ENCODE data around the gene MARF1. TPM values are rescaled to one million over a fixed set of nuclear protein-coding genes. Genes with fewer than 3 reads are reported as not detected.

Gene MARF1
- total RNA-seq, 1 experiment from 2014 or later, result 59.4 TPM

DNA sequence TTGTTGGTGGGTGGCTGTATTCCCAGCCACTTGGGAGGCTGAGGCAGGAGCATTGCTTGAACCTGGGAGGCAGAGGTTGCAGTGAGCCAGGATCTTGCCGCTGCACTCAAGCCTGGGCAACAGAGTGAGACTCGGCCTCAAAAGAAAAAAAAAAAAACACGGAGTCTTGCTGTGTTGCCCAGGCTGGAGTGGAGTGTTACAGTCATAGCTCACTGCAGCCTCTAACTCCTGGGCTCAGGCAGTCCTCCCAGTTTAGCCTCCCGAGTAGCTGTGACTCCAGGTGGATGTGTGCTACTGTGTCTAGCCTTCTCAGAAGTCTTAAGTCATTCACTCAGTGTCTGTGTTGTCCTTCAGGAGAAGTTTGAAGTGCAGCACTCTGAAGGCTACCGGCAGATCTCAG, 34.5 kb upstream of the MARF1 start:
- intact Hi-C loops (cut with micrococcal nuclease), result no loop called here
- H3K27me3 ChIP-seq (ENCODE audit: insufficient read depth, low read length), result no peaks in the 10 kb centered on the region
- no peaks in the 10 kb centered on the region for H3K9me3 ChIP-seq (ENCODE audit: control insufficient read depth in 1 of 2, insufficient read depth in 1 of 2, low read depth in 1 of 2, low read length in 2 of 2)
- POLR2A ChIA-PET, result no interaction called here
- H3K79me2 ChIP-seq (ENCODE audit: insufficient read depth, low read length), result peaks cover 33% of the 10 kb centered on the region
- CTCF ChIA-PET, result no interaction called here
- peaks cover 11 to 19% of the 10 kb centered on the region in 2 experiments; a peak in 3 of 4 replicates for H3K36me3 ChIP-seq (ENCODE audit: control insufficient read depth in 1 of 2, insufficient read depth in 2 of 2, low read length in 2 of 2)
- RAD21 ChIA-PET (ENCODE audit: low non-redundant PET in 1 of 2, low total read pairs in 2 of 2, uncharacterized antibody in 2 of 2, unreplicated experiment in 2 of 2), result no interaction called here
- no peak overlapping the region for H3K4me3 ChIP-seq (replicated peaks in 1 of 2; ENCODE audit: low read depth in 1 of 2, low read length in 2 of 2)
- no peak overlapping the region for H2AFZ ChIP-seq (ENCODE audit: low read depth, low read length, poor library complexity, severe bottlenecking)
- peaks cover 0 to 9% of the 10 kb centered on the region in 2 experiments; a peak in 2 of 4 replicates for H3K4me1 ChIP-seq (ENCODE audit: control insufficient read depth in 1 of 2, insufficient read depth in 2 of 2, low read length in 2 of 2)
- H4K20me1 ChIP-seq (ENCODE audit: insufficient read depth), result no peaks in the 10 kb centered on the region
- TF ChIP-seq EGR1 (IDR thresholded peaks at IDR 0.05; ENCODE audit: low read depth) (no peak), RAD21 (IDR thresholded peaks at IDR 0.05; ENCODE audit: low read depth) (no peak), JUND (IDR thresholded peaks at IDR 0.05) (no peak), EZH2phosphoT487 (IDR thresholded peaks at IDR 0.05; ENCODE audit: borderline replicate concordance) (no peak), TCF7L2 (IDR thresholded peaks at IDR 0.05; ENCODE audit: borderline replicate concordance, extremely low read depth, insufficient read depth, insufficient read length) (no peak), SP1 (IDR thresholded peaks at IDR 0.05; ENCODE audit: low read depth) (no peak)
- TF ChIP-seq, protein P1, sequence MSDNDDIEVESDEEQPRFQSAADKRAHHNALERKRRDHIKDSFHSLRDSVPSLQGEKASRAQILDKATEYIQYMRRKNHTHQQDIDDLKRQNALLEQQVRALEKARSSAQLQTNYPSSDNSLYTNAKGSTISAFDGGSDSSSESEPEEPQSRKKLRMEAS (IDR thresholded peaks at IDR 0.05), result no peak
- ATAC-seq (no peak), DNase-seq (ENCODE audit: low read depth, low spot score) (no peak)
- H3K4me2 ChIP-seq (ENCODE audit: low read length), result no peak overlapping the region
- no peaks in the 10 kb centered on the region for H3K9me2 ChIP-seq (ENCODE audit: insufficient read depth)
- no TSS peak for BruUV-seq (replicated peaks)
- no peak overlapping the region for H3K27ac ChIP-seq (ENCODE audit: low read depth, low read length)
- no peak overlapping the region for H3K9ac ChIP-seq (ENCODE audit: low read length)

DNA sequence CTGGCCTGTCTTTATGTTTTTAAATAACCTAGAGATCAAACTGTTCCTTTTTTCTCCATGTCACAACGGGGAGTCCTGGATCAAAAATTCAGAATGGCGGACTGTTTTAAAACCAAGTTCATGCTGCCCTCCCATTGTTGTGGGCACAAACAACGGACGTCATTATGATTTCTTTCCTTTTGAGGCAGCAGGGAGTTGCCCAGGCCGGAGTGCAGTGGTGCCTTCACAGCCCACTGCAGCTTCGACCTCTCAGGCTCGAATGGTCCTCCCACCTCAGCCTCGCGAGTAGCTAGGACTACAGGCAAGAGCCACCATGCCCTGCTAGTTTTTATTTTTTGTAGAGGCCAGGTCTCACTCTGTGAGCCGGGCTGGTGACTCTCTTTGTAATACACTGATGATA, 33.6 kb upstream of the MARF1 start:
- no peak overlapping the region for H3K27ac ChIP-seq (ENCODE audit: low read depth, low read length)
- ChIA-PET RAD21 (ENCODE audit: low non-redundant PET in 1 of 2, low total read pairs in 2 of 2, uncharacterized antibody in 2 of 2, unreplicated experiment in 2 of 2) (no interaction called here), POLR2A (no interaction called here), CTCF (no interaction called here)
- no peaks in the 10 kb centered on the region for H3K27me3 ChIP-seq (ENCODE audit: insufficient read depth, low read length)
- TF ChIP-seq SIN3A (IDR thresholded peaks at IDR 0.05; ENCODE audit: low read depth) (no peak), ZNF274 (IDR thresholded peaks at IDR 0.05; ENCODE audit: low read depth, low read length) (no peak), POLR2A (IDR thresholded peaks at IDR 0.05; ENCODE audit: borderline replicate concordance, extremely low read depth, insufficient read depth, insufficient read length) (no peak), ELF1 (IDR thresholded peaks at IDR 0.05; ENCODE audit: borderline replicate concordance, low read depth) (no peak)
- TF ChIP-seq, protein P2, sequence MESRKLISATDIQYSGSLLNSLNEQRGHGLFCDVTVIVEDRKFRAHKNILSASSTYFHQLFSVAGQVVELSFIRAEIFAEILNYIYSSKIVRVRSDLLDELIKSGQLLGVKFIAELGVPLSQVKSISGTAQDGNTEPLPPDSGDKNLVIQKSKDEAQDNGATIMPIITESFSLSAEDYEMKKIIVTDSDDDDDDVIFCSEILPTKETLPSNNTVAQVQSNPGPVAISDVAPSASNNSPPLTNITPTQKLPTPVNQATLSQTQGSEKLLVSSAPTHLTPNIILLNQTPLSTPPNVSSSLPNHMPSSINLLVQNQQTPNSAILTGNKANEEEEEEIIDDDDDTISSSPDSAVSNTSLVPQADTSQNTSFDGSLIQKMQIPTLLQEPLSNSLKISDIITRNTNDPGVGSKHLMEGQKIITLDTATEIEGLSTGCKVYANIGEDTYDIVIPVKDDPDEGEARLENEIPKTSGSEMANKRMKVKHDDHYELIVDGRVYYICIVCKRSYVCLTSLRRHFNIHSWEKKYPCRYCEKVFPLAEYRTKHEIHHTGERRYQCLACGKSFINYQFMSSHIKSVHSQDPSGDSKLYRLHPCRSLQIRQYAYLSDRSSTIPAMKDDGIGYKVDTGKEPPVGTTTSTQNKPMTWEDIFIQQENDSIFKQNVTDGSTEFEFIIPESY (IDR thresholded peaks at IDR 0.05; ENCODE audit: extremely low read depth, insufficient replicate concordance, low read length), result no peak
- no peak overlapping the region for H2AFZ ChIP-seq (ENCODE audit: low read depth, low read length, poor library complexity, severe bottlenecking)
- H3K9ac ChIP-seq (ENCODE audit: low read length), result no peak overlapping the region
- H3K79me2 ChIP-seq (ENCODE audit: insufficient read depth, low read length), result peaks cover 34% of the 10 kb centered on the region
- peaks cover 11 to 19% of the 10 kb centered on the region in 2 experiments; a peak in 3 of 4 replicates for H3K36me3 ChIP-seq (ENCODE audit: control insufficient read depth in 1 of 2, insufficient read depth in 2 of 2, low read length in 2 of 2)
- peaks cover 0 to under 1% of the 10 kb centered on the region in 2 experiments; a peak in 1 of 4 replicates for H3K4me1 ChIP-seq (ENCODE audit: control insufficient read depth in 1 of 2, insufficient read depth in 2 of 2, low read length in 2 of 2)
- no peaks in the 10 kb centered on the region for H3K9me2 ChIP-seq (ENCODE audit: insufficient read depth)
- DNase-seq (ENCODE audit: low read depth, low spot score) (no peak), ATAC-seq (no peak)
- BruUV-seq (replicated peaks), result no TSS peak
- no peaks in the 10 kb centered on the region for H3K9me3 ChIP-seq (ENCODE audit: control insufficient read depth in 1 of 2, insufficient read depth in 1 of 2, low read depth in 1 of 2, low read length in 2 of 2)
- H3K4me2 ChIP-seq (ENCODE audit: low read length), result no peak overlapping the region
- H3K4me3 ChIP-seq (replicated peaks in 1 of 2; ENCODE audit: low read depth in 1 of 2, low read length in 2 of 2), result no peak overlapping the region
- no peaks in the 10 kb centered on the region for H4K20me1 ChIP-seq (ENCODE audit: insufficient read depth)
- intact Hi-C loops (cut with micrococcal nuclease), result no loop called here

Data from HCT116 (cell line).